GM10266 (cell line): Measurements from ENCODE around the gene TFEB.

Experiments
- DNase-seq: peaks from one replicate; pipeline ENCODE4 v3.0.0; 2012; ENCODE audit errors: extremely low spot score
- CTCF ChIP-seq: IDR thresholded peaks from 2 replicates; pipeline ENCODE4 v1.5.1; 2012; ENCODE audit warnings: mild to moderate bottlenecking, low read depth; ENCODE audit not compliant: control insufficient read depth, insufficient read depth; ENCODE audit errors: missing control alignments

Gene TFEB

GRCh38 chr6:41645007-41645618, 90.3 kb downstream of the TFEB start:
- no peak for DNase-seq
- no peak for TF ChIP-seq CTCF

GRCh38 chr6:41644297-41644879, 91.0 kb downstream of the TFEB start:
- no peak for DNase-seq
- no peak for TF ChIP-seq CTCF

GRCh38 chr6:41643899-41644269, 91.5 kb downstream of the TFEB start:
- TF ChIP-seq CTCF = no peak

GRCh38 chr6:41642960-41643898, 92.2 kb downstream of the TFEB start:
- DNase-seq = no peak
- no peak for TF ChIP-seq CTCF

More at GRCh38 chr6:41643899-41644269, 91.5 kb downstream of the TFEB start:
- DNase-seq = no peak

GRCh38 chr6:41642090-41642959, 93.1 kb downstream of the TFEB start:
- no peak for TF ChIP-seq CTCF
- DNase-seq = no peak

- DNase-seq = no peak
- no peak for TF ChIP-seq CTCF
Measured at GRCh38 chr6:41641352-41641925, 94.0 kb downstream of the TFEB start.
